ENCODE results near the gene PPFIA1. TPM values are rescaled to one million over a fixed set of nuclear protein-coding genes. Genes with fewer than 3 reads are reported as not detected.

Gene PPFIA1
- total RNA-seq, 4 donors from 2014 or later: 43.7 to 82.8 (median 69.3) TPM

GRCh38 chr11:70415191-70415590 is 144.7 kb downstream of the PPFIA1 start:
- WGBS, 2 donors: 61 to 72% methylated on average over 10 of the region's 10 CpGs
- DNase-seq (ENCODE audit: low spot score in 2 of 2): peak in 1 of 2 donors; percentile 12
- TF ChIP-seq CTCF (IDR thresholded peaks at IDR 0.05) (peak in 1 of 5 experiments; percentile 10), EP300 (IDR thresholded peaks at IDR 0.05) (peak in 1 of 2 donors; percentile 15), POLR2A (IDR thresholded peaks at IDR 0.05) (no peak)
- Histone ChIP-seq H3K27me3 (no peaks in the 10 kb centered on the region), H3K4me3 (no peak overlapping the region), H3K9me3 (no peaks in the 10 kb centered on the region), H3K27ac (peak overlapping the region in 1 of 4 donors; percentile 20), H3K36me3 (peaks cover 0 to 100% (median 0%) of the 10 kb centered on the region in 3 donors), H3K4me1 (no peaks in the 10 kb centered on the region)

- Histone ChIP-seq H3K9me3 (no peaks in the 10 kb centered on the region), H3K36me3 (peaks cover 0 to 100% (median 0%) of the 10 kb centered on the region in 3 donors), H3K4me3 (no peak overlapping the region), H3K27ac (peak overlapping the region in 1 of 4 donors; percentile 20), H3K4me1 (peaks cover 0 to under 1% (median 0%) of the 10 kb centered on the region in 4 donors), H3K27me3 (no peaks in the 10 kb centered on the region)
- 75 to 81% methylated on average over 25 of the region's 25 CpGs for WGBS, 2 donors
- no peak for TF ChIP-seq EP300 (IDR thresholded peaks at IDR 0.05)
- no peak for TF ChIP-seq CTCF (IDR thresholded peaks at IDR 0.05)
- no peak for TF ChIP-seq POLR2A (IDR thresholded peaks at IDR 0.05)
- DNase-seq (ENCODE audit: low spot score in 2 of 2): no peak
These were observed 145.3 kb downstream of the PPFIA1 start for GRCh38 chr11:70415642-70416395.

GRCh38 chr11:70416881-70417280 is 146.4 kb downstream of the PPFIA1 start:
- TF ChIP-seq CTCF (IDR thresholded peaks at IDR 0.05): no peak
- TF ChIP-seq EP300 (IDR thresholded peaks at IDR 0.05): no peak
- H3K27me3 ChIP-seq: no peaks in the 10 kb centered on the region
- H3K4me1 ChIP-seq: peaks cover 0 to 6% (median 0%) of the 10 kb centered on the region in 4 donors
- WGBS, 2 donors: 87 to 94% methylated on average over 20 of the region's 20 CpGs
- no peak overlapping the region for H3K27ac ChIP-seq
- H3K9me3 ChIP-seq: no peaks in the 10 kb centered on the region
- no peak for DNase-seq (ENCODE audit: low spot score in 2 of 2)
- no peak overlapping the region for H3K4me3 ChIP-seq
- peaks cover 0 to 100% (median 0%) of the 10 kb centered on the region in 3 donors for H3K36me3 ChIP-seq

- peaks cover 0 to 6% (median 0%) of the 10 kb centered on the region in 4 donors for H3K4me1 ChIP-seq
- no peak overlapping the region for H3K27ac ChIP-seq
- no peak overlapping the region for H3K4me3 ChIP-seq
- TF ChIP-seq EP300 (IDR thresholded peaks at IDR 0.05): no peak
- TF ChIP-seq POLR2A (IDR thresholded peaks at IDR 0.05): no peak
- no peak for TF ChIP-seq CTCF (IDR thresholded peaks at IDR 0.05)
- no peak for DNase-seq (ENCODE audit: low spot score in 2 of 2)
- H3K36me3 ChIP-seq: peaks cover 0 to 100% (median 0%) of the 10 kb centered on the region in 3 donors
- H3K27me3 ChIP-seq: no peaks in the 10 kb centered on the region
- 81 to 90% methylated on average over 12 of the region's 12 CpGs for WGBS, 2 donors
- no peaks in the 10 kb centered on the region for H3K9me3 ChIP-seq
These were observed 147.6 kb downstream of the PPFIA1 start for GRCh38 chr11:70418130-70418529.

- Histone ChIP-seq H3K9me3 (no peaks in the 10 kb centered on the region), H3K27me3 (no peaks in the 10 kb centered on the region), H3K27ac (no peak overlapping the region), H3K36me3 (peaks cover 0 to 100% (median 2%) of the 10 kb centered on the region in 3 donors), H3K4me3 (no peak overlapping the region), H3K4me1 (peaks cover 0 to 15% (median 0%) of the 10 kb centered on the region in 4 donors)
- DNase-seq (ENCODE audit: low spot score in 2 of 2): no peak
- no peak for TF ChIP-seq EP300 (IDR thresholded peaks at IDR 0.05)
- TF ChIP-seq CTCF (IDR thresholded peaks at IDR 0.05): no peak
- no peak for TF ChIP-seq POLR2A (IDR thresholded peaks at IDR 0.05)
- 93 to 94% methylated on average over 17 of the region's 17 CpGs for WGBS, 2 donors
These were observed 149.0 kb downstream of the PPFIA1 start for GRCh38 chr11:70419307-70420007.
